HFF-Myc (cell line): ENCODE results near the gene U2AF2.

Experiments used
- DNase-seq: peaks from one replicate; pipeline ENCODE4 v3.0.0-alpha.2; 2011; ENCODE audit warnings: low read depth; ENCODE audit errors: extremely low read depth
- H3K4me3 ChIP-seq: replicated peaks from 2 replicates; pipeline ENCODE4 v1.5.1; 2011; ENCODE audit warnings: low read depth, mild to moderate bottlenecking, control low read depth, low read length
- TF ChIP-seq, protein P1 (sequence below): IDR thresholded peaks from 2 replicates; pipeline ENCODE4 v1.5.1; 2012; ENCODE audit warnings: mild to moderate bottlenecking, low read depth, low read length, control low read depth; ENCODE audit errors: missing control alignments

U2AF2 gene

GRCh38 chr19:55658846-55659459 is 4.1 kb downstream of the U2AF2 start:
- TF ChIP-seq, protein P1, sequence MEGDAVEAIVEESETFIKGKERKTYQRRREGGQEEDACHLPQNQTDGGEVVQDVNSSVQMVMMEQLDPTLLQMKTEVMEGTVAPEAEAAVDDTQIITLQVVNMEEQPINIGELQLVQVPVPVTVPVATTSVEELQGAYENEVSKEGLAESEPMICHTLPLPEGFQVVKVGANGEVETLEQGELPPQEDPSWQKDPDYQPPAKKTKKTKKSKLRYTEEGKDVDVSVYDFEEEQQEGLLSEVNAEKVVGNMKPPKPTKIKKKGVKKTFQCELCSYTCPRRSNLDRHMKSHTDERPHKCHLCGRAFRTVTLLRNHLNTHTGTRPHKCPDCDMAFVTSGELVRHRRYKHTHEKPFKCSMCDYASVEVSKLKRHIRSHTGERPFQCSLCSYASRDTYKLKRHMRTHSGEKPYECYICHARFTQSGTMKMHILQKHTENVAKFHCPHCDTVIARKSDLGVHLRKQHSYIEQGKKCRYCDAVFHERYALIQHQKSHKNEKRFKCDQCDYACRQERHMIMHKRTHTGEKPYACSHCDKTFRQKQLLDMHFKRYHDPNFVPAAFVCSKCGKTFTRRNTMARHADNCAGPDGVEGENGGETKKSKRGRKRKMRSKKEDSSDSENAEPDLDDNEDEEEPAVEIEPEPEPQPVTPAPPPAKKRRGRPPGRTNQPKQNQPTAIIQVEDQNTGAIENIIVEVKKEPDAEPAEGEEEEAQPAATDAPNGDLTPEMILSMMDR, result no peak
- DNase-seq, result no peak
- H3K4me3 ChIP-seq, result peak overlapping the region; percentile 75; the same call in 1 of the 2 replicates

- TF ChIP-seq, protein P1, result no peak
- no peak for DNase-seq
- no peak overlapping the region for H3K4me3 ChIP-seq
These were observed 5.0 kb downstream of the U2AF2 start for GRCh38 chr19:55659822-55660221.

DNA sequence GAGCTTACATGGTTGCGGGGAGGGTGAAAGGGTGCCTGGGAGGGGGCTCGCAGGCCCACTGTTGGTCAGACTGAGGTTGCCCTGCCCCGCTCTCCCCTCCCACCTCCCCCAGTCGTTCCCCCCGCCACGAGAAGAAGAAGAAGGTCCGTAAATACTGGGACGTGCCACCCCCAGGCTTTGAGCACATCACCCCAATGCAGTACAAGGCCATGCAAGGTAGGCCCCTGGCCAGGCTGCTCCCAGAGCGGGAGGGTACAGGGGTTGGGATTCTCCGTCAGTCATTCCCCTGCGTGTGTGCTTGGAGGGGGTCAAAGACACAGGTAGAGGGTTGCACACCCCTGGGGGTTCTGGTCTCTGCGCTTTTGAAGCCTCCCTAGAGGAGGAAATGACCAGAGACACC is 5.6 kb downstream of the U2AF2 start:
- TF ChIP-seq, protein P1, result no peak
- DNase-seq, result no peak
- H3K4me3 ChIP-seq, result no peak overlapping the region

- no peak overlapping the region for H3K4me3 ChIP-seq
- DNase-seq, result no peak
- TF ChIP-seq, protein P1, result no peak
These were observed 6.2 kb downstream of the U2AF2 start for GRCh38 chr19:55660991-55661390.

GRCh38 chr19:55661826-55662225 is 7.0 kb downstream of the U2AF2 start:
- TF ChIP-seq, protein P1, result no peak
- no peak overlapping the region for H3K4me3 ChIP-seq
- DNase-seq, result no peak

DNA sequence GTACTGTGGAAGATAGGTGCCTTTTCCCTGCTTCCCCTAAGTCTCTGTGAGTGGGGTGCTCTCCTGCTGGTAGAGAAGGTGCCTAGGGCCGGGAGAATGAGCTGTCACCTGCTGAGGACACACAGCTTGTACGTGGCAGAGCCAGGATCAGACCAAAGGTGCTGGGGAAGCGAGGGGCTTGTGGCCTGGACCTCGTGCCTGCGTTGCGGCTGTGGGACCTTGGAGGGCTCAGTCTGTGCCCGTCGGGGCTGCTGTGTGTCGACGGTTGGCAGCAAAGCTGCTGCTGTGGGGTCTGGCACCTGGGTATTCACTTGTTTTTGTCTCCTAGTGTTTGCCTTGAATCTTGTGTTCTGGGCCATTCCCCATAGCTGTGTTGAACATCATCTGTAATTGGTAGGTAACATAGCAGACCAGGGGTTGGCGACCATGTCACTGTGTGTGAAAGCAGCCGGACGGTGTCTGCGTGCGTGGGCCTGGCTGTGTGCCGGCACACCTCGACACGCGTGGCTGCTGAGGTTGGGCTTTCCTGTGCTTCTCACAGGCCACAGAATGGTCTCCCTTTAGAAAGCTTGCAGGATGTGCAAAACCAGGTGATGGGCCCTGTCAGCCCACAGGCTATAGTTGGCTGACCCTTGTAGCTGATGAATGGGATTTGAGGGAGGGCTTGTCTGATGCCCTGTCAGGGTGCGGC is 9.2 kb downstream of the U2AF2 start:
- DNase-seq, result no peak

More for the DNA sequence above, 9.2 kb downstream of the U2AF2 start:
- TF ChIP-seq, protein P1, result no peak
- no peak overlapping the region for H3K4me3 ChIP-seq
